Hepatocyte (in vitro differentiated cells): ENCODE data around the gene SIRT2. TPM values are rescaled to one million over a fixed set of nuclear protein-coding genes. Genes with fewer than 3 reads are reported as not detected.

ENCODE experiments used
- DNase-seq: peaks from one replicate; pipeline ENCODE4 v3.0.0-alpha.2; 2016; ENCODE audit warnings: low spot score
- H2AFZ ChIP-seq: fragments of 200-600 bp; sonication (generic); 2 replicates; pipeline ENCODE4 v1.6.0; 2016; ENCODE audit warnings: antibody characterized with exemption, mild to moderate bottlenecking
- H3K27ac ChIP-seq: fragments of 200-600 bp; sonication (generic); 2 replicates; pipeline ENCODE4 v1.5.1; 2016; ENCODE audit warnings: mild to moderate bottlenecking
- H3K27me3 ChIP-seq: fragments of 200-600 bp; sonication (generic); 2 replicates; pipeline ENCODE4 v1.6.1; 2016
- H3K36me3 ChIP-seq: fragments of 200-600 bp; sonication (generic); replicated peaks from 2 replicates; pipeline ENCODE4 v1.5.1; 2016; ENCODE audit warnings: low read depth; ENCODE audit not compliant: insufficient read depth
- H3K4me1 ChIP-seq: fragments of 200-600 bp; sonication (generic); 2 replicates; pipeline ENCODE4 v1.5.1; 2016; ENCODE audit warnings: mild to moderate bottlenecking, moderate library complexity; ENCODE audit not compliant: insufficient read depth
- H3K4me2 ChIP-seq: fragments of 200-600 bp; sonication (generic); 2 replicates; pipeline ENCODE4 v1.6.0; 2016
- H3K4me3 ChIP-seq: fragments of 200-600 bp; sonication (generic); 2 replicates; pipeline ENCODE4 v1.5.1; 2016; ENCODE audit warnings: mild to moderate bottlenecking
- H3K79me2 ChIP-seq: fragments of 200-600 bp; sonication (generic); 2 replicates; pipeline ENCODE4 v1.6.0; 2017; ENCODE audit warnings: mild to moderate bottlenecking
- H3K9me2 ChIP-seq: fragments of 200-600 bp; sonication (generic); replicated peaks from 2 replicates; pipeline ENCODE4 v1.6.0; 2017; ENCODE audit warnings: mild to moderate bottlenecking; ENCODE audit not compliant: insufficient read depth
- H3K9me3 ChIP-seq: fragments of 200-600 bp; sonication (generic); 2 replicates; pipeline ENCODE4 v1.5.1; 2016; ENCODE audit warnings: low read depth, mild to moderate bottlenecking
- H4K20me1 ChIP-seq: fragments of 200-600 bp; sonication (generic); 2 replicates; pipeline ENCODE4 v1.6.0; 2016; ENCODE audit warnings: mild to moderate bottlenecking; ENCODE audit not compliant: insufficient read depth, poor library complexity, severe bottlenecking
- CTCF ChIP-seq: fragments of 200-600 bp; sonication (generic); IDR thresholded peaks from 2 replicates; pipeline ENCODE4 v1.5.1; 2016; ENCODE audit warnings: antibody characterized with exemption, mild to moderate bottlenecking; ENCODE audit not compliant: poor library complexity
- EZH2 ChIP-seq: fragments of 200-600 bp; sonication (generic); IDR thresholded peaks from 2 replicates; pipeline ENCODE4 v1.6.1; 2016; ENCODE audit warnings: antibody characterized with exemption, mild to moderate bottlenecking, borderline replicate concordance
- EZH2phosphoT487 ChIP-seq: fragments of 200-600 bp; sonication (generic); IDR thresholded peaks from one replicate; pipeline ENCODE4 v1.6.1; 2018; ENCODE audit warnings: antibody characterized with exemption, mild to moderate bottlenecking, low read depth, moderate library complexity; ENCODE audit not compliant: unreplicated experiment, severe bottlenecking
- WGBS: methylation state at CpG from one replicate; pipeline ENCODE4 v1.1.6; 2016; ENCODE audit warnings: low lambda C conversion rate; ENCODE audit errors: missing lambda C conversion rate; 5-methylcytosine and 5-hydroxymethylcytosine counted together
- polyA plus RNA-seq: library from polyadenylated mRNA; unstranded; fragments of >200 nt; fragmentation: Nextera tagmentation; extraction: Ambion mirVana; gene quantifications from 2 replicates; pipeline ENCODE4 v1.2.1, GENCODE V29; 2016
- total RNA-seq: library from RNA; depleted of rRNA; stranded (reverse); fragments of >200 nt; gene quantifications from 2 replicates; pipeline ENCODE4 v1.2.3, GENCODE V29; 2014

The SIRT2 gene
- total and polyA plus RNA-seq, 2 experiments from 2014 or later, result 52.1 to 75.9 TPM

DNA sequence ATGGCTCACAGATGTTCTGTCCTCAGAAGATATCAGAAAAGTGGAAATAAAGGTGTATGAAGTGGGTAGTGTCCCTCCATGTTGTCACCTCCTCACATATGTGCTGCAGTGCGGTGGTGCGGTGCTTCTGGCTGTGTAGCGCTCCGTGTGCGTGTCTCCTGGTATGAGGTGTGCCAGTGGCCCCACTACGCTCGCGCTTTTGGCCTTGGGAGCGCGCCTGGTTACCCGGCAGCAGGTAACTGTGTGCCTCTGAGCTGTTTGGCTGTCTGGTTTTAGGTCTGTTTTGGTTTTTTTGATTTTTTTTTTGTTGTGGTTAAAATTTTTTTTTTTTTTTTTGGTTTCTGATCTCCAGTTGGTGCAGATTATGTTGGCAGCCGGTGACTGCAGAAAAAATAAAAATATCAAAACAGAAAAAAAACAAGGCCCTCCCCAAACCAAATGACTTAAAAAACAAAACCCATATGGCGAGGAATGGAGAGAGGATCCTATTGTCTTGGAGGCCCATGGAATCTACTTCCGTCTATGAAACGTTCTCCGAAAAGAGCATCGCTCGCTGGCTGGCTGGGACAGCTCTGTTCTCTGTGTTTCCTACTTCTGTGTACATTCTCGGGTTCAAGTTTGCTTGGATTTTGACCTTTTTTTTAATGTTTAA lies 57.5 kb downstream of the SIRT2 start:
- Histone ChIP-seq H4K20me1 (peaks cover 71% of the 10 kb centered on the region), H3K27me3 (no peaks in the 10 kb centered on the region), H3K9me2 (no peaks in the 10 kb centered on the region), H3K79me2 (peaks cover 74% of the 10 kb centered on the region), H3K4me2 (no peak overlapping the region), H3K36me3 (peaks cover 19% of the 10 kb centered on the region), H3K4me3 (no peak overlapping the region), H3K9me3 (no peaks in the 10 kb centered on the region), H2AFZ (no peak overlapping the region), H3K27ac (no peak overlapping the region), H3K4me1 (peaks cover 28% of the 10 kb centered on the region)
- no peak for TF ChIP-seq EZH2
- TF ChIP-seq CTCF, result no peak
- TF ChIP-seq EZH2phosphoT487, result no peak
- no peak for DNase-seq
- 96% methylated on average over 19 of the region's 19 CpGs for WGBS

DNA sequence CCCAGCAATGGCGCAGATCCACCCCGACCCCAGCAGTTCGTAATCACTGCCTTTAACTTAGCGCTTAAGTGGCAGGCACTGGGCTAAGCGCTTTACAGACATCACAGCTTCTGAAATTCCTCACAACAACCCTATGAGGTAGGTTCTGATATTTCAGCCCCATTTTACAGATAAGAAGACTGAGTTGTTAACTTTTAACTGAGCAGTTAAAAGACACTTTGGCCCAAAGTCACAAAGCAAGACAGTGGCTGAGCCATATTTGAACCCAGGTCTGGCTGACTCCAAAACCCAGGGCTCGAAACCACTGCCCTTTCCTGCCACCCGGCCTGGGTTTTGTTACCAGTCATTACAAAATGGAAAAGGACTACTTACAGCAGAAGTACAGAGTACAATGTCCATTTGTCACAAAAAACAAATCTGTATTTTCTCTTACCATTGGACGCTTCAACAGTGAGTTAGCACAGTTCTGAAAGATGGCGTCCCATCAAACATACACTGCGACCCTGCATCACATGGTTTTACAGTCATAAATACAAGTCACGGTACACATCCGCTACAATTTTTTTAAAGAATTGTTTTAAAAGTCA lies 58.1 kb downstream of the SIRT2 start:
- Histone ChIP-seq H3K4me2 (no peak overlapping the region), H3K27ac (peak overlapping the region; percentile 99), H3K9me2 (no peaks in the 10 kb centered on the region), H2AFZ (no peak overlapping the region), H3K4me3 (no peak overlapping the region), H3K9me3 (no peaks in the 10 kb centered on the region), H3K36me3 (peaks cover 19% of the 10 kb centered on the region), H4K20me1 (peaks cover 64% of the 10 kb centered on the region), H3K79me2 (peaks cover 68% of the 10 kb centered on the region), H3K27me3 (no peaks in the 10 kb centered on the region), H3K4me1 (peaks cover 32% of the 10 kb centered on the region)
- TF ChIP-seq CTCF, result no peak
- no peak for TF ChIP-seq EZH2phosphoT487
- TF ChIP-seq EZH2, result no peak
- no peak for DNase-seq
- WGBS, result 92% methylated on average over 12 of the region's 12 CpGs

GRCh38 chr19:38840583-38840968 lies 58.8 kb downstream of the SIRT2 start:
- Histone ChIP-seq H3K9me3 (no peaks in the 10 kb centered on the region), H3K9me2 (no peaks in the 10 kb centered on the region), H4K20me1 (peaks cover 58% of the 10 kb centered on the region), H2AFZ (no peak overlapping the region), H3K79me2 (peaks cover 61% of the 10 kb centered on the region), H3K27ac (peak overlapping the region; percentile 99), H3K4me3 (no peak overlapping the region), H3K4me1 (peaks cover 32% of the 10 kb centered on the region), H3K36me3 (peaks cover 19% of the 10 kb centered on the region), H3K27me3 (no peaks in the 10 kb centered on the region), H3K4me2 (no peak overlapping the region)
- no peak for DNase-seq
- 90% methylated on average over 5 of the region's 5 CpGs for WGBS
- TF ChIP-seq EZH2, result no peak
- TF ChIP-seq CTCF, result no peak
- no peak for TF ChIP-seq EZH2phosphoT487
